Skeletal muscle tissue (tissue), 4 donors: ENCODE results near the gene CDC42EP5. TPM values are rescaled to one million over a fixed set of nuclear protein-coding genes. Genes with fewer than 3 reads are reported as not detected.
A peak's percentile ranks its signal among the peaks of the same experiment; 100 is the strongest.
"Not testable (repeated sequence)": the region's sequence is repeated elsewhere in the genome, so short reads cannot be mapped to it uniquely, and the experiment has no call there.

Experiments
- H3K27ac ChIP-seq: one replicate; pipeline ENCODE4 v1.7.0; 2013; ENCODE audit warnings: mild to moderate bottlenecking, low read depth, low read length, inconsistent platforms
- H3K27me3 ChIP-seq, 3 donors: one replicate each; pipeline ENCODE4 v1.7.0; 2013; ENCODE audit warnings: low read length in 3 of 3; ENCODE audit not compliant: control insufficient read depth in 3 of 3, insufficient read depth in 3 of 3
- H3K36me3 ChIP-seq, 3 donors: one replicate each; pipeline ENCODE4 v1.7.0; 2013; ENCODE audit warnings: low read length in 3 of 3; ENCODE audit not compliant: control insufficient read depth in 3 of 3, insufficient read depth in 3 of 3
- H3K4me1 ChIP-seq, 3 donors: one replicate each; pipeline ENCODE4 v1.7.0; 2013; ENCODE audit warnings: low read length in 3 of 3, mild to moderate bottlenecking in 3 of 3; ENCODE audit not compliant: control insufficient read depth in 3 of 3, insufficient read depth in 3 of 3
- H3K4me3 ChIP-seq, 3 donors: one replicate each; pipeline ENCODE4 v1.7.0; 2013; ENCODE audit warnings: low read length in 3 of 3
- H3K9ac ChIP-seq, 3 donors: one replicate each; pipeline ENCODE4 v1.7.0; 2013; ENCODE audit warnings: low read length in 3 of 3, mild to moderate bottlenecking in 3 of 3, moderate library complexity in 2 of 3, low read depth in 1 of 3
- H3K9me3 ChIP-seq, 3 donors: one replicate each; pipeline ENCODE4 v1.7.0; 2013; ENCODE audit warnings: low read length in 3 of 3; ENCODE audit not compliant: control insufficient read depth in 3 of 3
- total RNA-seq: library from RNA; depleted of rRNA; stranded (reverse); fragments of >200 nt; gene quantifications from one replicate; pipeline ENCODE4 v1.2.3, GENCODE V29; 2014
- donor health status: Osteomylitis.

CDC42EP5 gene, protein sequence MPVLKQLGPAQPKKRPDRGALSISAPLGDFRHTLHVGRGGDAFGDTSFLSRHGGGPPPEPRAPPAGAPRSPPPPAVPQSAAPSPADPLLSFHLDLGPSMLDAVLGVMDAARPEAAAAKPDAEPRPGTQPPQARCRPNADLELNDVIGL
- total RNA-seq, result 31.8 TPM

DNA sequence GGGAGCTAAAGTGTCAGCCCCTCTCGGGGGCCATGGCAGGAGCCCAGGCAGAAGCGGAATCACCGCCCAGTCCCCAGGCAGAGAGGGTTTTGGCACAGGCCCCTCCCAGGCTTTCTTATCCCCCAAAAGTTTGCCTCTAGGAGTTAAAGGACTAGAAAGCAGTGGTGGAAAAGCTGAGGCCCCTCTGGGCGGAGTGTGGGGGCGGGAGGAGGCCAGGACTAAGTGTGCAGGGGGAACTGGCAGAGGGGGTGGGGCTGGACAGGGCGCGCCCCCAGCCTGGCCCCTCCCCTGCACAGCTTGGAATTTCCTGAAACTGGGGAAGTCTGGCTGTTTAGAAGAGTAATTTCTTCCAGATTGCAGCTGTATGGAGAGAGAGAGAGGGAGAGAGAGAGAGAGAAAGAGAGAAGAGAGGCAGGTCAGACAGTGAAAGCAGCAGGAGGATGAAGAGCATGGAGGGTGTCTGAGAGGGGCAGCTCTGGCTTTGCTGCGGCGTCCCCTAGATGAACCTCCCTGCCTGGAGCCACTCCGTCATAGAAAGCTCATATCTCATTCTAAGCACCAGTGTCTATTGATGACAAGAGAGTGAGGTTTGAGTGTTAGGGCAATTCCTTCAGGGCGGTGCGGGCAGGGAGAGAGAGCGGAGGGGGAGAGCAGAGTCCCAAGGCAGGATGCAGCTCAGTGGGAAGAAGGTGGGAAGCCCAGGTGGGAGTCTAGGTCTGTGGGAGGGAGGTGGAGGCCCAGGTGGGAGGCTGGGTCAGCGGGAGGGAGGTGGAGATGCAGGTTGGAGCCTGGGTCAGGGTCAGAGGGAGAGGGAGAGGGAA, at the start of gene CDC42EP5:
CDC42EP5 (minus strand) TSS at position 226 of the 821 bp plus-strand sequence. CDS start 7,749 bp downstream, outside the sequence.
- Histone ChIP-seq H3K27ac (peak within 1 kb of the TSS; percentile 56), H3K4me3 (peak within 1 kb of the TSS; percentile 36 to 45 (median 43)), H3K9me3 (no peaks in the 10 kb centered on the region), H3K27me3 (peaks cover 19 to 34% (median 31%) of the 10 kb centered on the region in 3 donors), H3K36me3 (no peaks in the 10 kb centered on the region), H3K9ac (peak within 1 kb of the TSS; percentile 22 to 53 (median 33)), H3K4me1 (peaks cover 14% of the 10 kb centered on the region in 3 donors)

- Histone ChIP-seq H3K9ac (no peak overlapping the region), H3K9me3 (no peaks in the 10 kb centered on the region), H3K4me3 (no peak overlapping the region), H3K36me3 (no peaks in the 10 kb centered on the region), H3K27ac (no peak overlapping the region), H3K27me3 (no peaks in the 10 kb centered on the region), H3K4me1 (peaks cover 0 to 8% (median 4%) of the 10 kb centered on the region in 3 donors)
These were observed 48.9 kb upstream of the CDC42EP5 start for GRCh38 chr19:54521860-54522513.

DNA sequence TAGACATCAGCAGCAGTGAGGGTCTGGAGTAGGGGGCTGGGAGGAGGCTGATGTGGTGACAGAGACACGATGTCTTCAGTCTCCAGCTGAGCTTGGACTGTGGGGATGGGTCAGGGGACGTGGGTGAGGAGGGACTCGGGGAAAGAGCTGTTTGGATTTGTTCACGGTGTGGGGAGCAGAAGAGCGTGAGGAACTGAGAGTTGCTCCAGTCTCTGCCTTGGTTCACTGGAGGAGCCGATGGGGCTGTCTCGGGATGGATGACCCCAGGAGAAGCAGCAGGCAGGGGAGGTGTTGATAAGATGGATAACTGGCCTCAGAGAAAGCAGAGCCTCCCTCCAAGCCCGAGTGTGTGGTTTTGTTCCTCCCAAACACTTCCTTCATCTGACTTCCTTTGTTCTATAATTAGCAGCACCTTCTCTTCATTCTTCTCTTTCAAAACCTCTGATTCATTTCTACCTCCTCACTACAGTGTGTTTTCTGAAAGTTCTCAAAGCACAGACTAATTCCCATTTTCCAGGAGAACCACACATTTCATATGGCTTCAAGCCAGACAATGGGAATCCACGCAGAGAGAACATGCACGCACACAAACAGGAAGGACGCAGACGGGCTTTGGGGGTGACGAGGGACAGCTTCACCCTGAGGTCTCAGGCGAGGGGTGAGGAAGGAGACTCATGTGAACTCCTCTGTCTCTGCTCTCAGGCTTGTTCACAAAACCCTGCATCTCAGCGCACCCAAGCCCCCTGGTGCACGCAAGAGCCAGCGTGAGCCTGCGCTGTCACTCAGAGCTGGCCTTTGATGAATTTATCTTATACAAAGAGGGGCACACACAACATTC, 48.1 kb upstream of the CDC42EP5 start:
- Histone ChIP-seq H3K4me3 (no peak overlapping the region), H3K36me3 (no peaks in the 10 kb centered on the region), H3K27ac (no peak overlapping the region), H3K9me3 (no peaks in the 10 kb centered on the region), H3K9ac (no peak overlapping the region), H3K4me1 (peaks cover 0 to 8% (median 4%) of the 10 kb centered on the region in 3 donors), H3K27me3 (no peaks in the 10 kb centered on the region)

GRCh38 chr19:54518844-54519243, 45.7 kb upstream of the CDC42EP5 start:
- H3K36me3 ChIP-seq, result no peaks in the 10 kb centered on the region
- no peak overlapping the region for H3K4me3 ChIP-seq
- H3K4me1 ChIP-seq, result peaks cover 0 to 8% (median 4%) of the 10 kb centered on the region in 3 donors
- H3K27me3 ChIP-seq, result peaks cover 0 to 2% (median 0%) of the 10 kb centered on the region in 3 donors
- no peak overlapping the region for H3K9ac ChIP-seq
- no peak overlapping the region for H3K27ac ChIP-seq
- no peaks in the 10 kb centered on the region for H3K9me3 ChIP-seq

DNA sequence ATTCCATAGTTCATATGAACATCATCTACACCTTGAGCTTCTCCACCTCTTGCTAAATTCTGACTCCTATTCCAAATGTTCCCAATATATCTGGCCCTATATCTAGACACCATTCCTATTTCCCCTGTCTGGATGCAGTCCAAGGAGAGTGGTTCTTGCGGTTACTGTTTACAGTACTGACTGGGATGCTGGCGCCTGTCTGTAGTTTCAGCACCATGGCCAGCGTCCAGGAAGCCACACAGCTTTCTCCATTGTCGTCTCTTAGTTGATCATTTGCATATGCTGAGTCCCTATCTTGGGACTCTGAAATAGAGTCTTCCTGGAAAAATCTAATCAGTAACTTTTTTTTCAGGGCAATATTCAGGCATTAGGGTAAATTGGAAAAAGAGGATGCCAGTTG, 44.4 kb upstream of the CDC42EP5 start:
- no peak overlapping the region for H3K4me3 ChIP-seq
- no peaks in the 10 kb centered on the region for H3K9me3 ChIP-seq
- no peak overlapping the region for H3K9ac ChIP-seq
- no peak overlapping the region for H3K27ac ChIP-seq
- H3K27me3 ChIP-seq, result peaks cover 0 to 2% (median 0%) of the 10 kb centered on the region in 3 donors
- no peaks in the 10 kb centered on the region for H3K36me3 ChIP-seq
- peaks cover 0 to 5% (median 4%) of the 10 kb centered on the region in 3 donors for H3K4me1 ChIP-seq

DNA sequence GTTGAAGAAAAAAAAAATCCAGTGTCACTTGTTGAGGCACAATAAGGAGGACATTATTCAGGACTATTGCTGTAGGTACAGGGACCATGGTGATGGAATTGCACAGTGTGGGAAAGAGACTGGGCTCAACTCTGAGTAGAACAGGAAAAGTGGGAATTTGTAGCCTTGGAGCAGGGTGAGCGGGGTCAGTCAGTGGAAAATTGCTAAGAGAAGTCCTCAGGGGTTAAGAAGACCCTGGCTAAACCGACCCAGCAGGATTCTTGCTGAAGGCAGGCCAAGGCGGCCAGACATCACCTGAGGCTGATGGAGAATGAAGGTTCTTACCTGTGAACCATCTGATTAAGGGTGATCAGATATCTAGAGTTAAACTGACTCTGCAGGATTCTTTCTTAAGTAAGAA, 42.1 kb upstream of the CDC42EP5 start:
- peaks cover 0 to 2% (median 0%) of the 10 kb centered on the region in 3 donors for H3K27me3 ChIP-seq
- H3K4me1 ChIP-seq, result no peaks in the 10 kb centered on the region
- H3K4me3 ChIP-seq, result no peak overlapping the region
- no peak overlapping the region for H3K9ac ChIP-seq
- H3K36me3 ChIP-seq, result no peaks in the 10 kb centered on the region
- H3K27ac ChIP-seq, result no peak overlapping the region
- no peaks in the 10 kb centered on the region for H3K9me3 ChIP-seq

DNA sequence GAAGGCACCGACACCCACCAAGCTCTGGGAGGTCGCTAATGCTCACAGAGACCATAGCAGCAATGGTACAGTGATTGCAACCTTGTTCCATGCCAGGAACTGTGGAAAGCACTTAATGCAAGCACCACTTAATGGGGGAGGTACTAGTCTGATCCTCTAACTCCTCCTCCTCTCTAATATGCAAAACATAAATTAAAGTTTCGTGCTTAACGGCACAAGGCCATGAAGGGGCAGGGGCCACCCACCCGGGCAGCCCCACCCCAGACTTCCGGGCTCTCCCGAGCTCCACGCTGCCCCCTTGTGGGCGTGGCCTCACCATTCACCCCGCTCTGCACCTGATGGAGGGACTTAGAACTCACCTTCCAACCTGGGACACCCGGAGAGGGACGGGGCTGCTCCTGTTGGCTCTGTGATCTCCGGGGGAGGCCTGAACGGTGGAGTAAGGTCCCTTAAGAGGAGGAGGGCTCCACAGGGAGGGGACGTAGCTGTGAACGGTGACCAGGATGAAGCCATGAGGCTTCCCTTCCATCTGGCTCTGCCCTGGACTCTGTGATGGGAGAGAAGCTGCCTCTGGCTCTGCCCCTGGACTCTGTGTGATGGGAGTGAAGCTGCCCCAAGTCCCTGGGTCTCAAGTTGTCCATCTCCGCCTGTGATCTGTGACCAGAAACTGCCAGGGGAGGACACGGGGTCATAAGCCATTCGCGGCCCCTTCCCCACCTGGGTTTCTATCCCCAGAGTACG, 36.3 kb upstream of the CDC42EP5 start:
- H3K4me3 ChIP-seq, H3K27ac ChIP-seq, H3K9ac ChIP-seq, H3K9me3 ChIP-seq, H3K27me3 ChIP-seq, H3K36me3 ChIP-seq, H3K4me1 ChIP-seq: not testable (repeated sequence)

DNA sequence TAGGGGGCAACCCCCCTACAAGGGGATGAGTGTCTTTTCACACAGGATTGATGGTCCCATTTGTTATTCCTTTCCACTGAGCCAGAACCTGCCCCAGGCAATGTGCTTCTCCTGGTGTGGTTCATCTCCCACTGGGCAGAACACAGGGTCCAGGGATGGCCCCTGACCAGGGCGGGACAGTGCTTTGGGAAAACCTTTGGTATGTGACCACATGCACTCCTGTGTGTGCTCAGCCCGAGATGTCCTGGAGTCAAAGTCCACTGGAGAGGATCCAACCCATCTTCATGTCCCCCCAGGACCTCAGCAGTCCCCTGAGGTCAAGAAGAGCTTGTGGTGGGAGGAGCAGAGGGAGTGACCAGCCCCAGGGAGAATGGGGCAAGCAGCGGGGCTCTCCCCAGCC, 35.4 kb upstream of the CDC42EP5 start:
- H3K9me3 ChIP-seq, H3K27ac ChIP-seq, H3K4me1 ChIP-seq, H3K27me3 ChIP-seq, H3K36me3 ChIP-seq, H3K9ac ChIP-seq, H3K4me3 ChIP-seq: not testable (repeated sequence)

GRCh38 chr19:54507824-54508223, 34.7 kb upstream of the CDC42EP5 start:
- no peaks in the 10 kb centered on the region for H3K4me1 ChIP-seq
- no peak overlapping the region for H3K9ac ChIP-seq
- H3K27me3 ChIP-seq, result peaks cover 0 to 3% (median 0%) of the 10 kb centered on the region in 3 donors
- no peaks in the 10 kb centered on the region for H3K36me3 ChIP-seq
- H3K9me3 ChIP-seq, result no peaks in the 10 kb centered on the region
- no peak overlapping the region for H3K4me3 ChIP-seq
- H3K27ac ChIP-seq, result no peak overlapping the region
